ENCODE data around the gene KIAA1586. TPM values are rescaled to one million over a fixed set of nuclear protein-coding genes. Genes with fewer than 3 reads are reported as not detected.
"Not testable (repeated sequence)": the region's sequence is repeated elsewhere in the genome, so short reads cannot be mapped to it uniquely, and the experiment has no call there.

The KIAA1586 gene
- total RNA-seq, 1 donor from 2014 or later = 21.5 TPM

DNA sequence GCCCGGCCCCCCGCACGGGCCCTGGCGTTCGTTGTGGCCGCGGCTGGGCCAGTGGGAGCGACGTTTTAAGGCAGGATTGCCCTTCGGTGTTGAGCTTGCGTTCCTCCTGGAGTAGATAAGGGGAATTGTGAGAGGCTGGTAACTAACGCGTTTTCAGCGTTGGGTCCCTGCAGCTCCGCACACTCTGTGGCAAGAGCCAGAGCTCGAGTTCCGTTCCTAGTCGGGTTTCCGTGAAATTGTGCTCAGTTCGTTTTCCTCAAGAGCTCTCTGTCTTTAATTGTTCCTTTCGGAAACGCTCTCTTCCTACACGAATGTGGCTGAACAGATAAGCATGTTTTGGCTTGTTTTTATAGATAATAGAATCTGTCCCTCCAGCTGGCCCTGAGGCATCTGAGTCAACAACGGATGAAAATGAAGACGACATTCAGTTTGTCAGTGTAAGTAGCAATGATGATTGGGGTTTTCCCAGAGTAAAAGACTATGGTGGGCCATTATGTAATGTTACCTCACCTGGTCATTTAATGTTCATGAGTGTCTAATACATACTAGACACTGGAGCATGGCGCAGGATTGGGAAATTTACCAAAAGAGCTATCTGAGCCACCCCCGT lies 44.1 kb downstream of the KIAA1586 start:
- DNase-seq (ENCODE audit: low spot score); ATAC-seq; intact Hi-C loops (cut with DNase I): not testable (repeated sequence)

DNA sequence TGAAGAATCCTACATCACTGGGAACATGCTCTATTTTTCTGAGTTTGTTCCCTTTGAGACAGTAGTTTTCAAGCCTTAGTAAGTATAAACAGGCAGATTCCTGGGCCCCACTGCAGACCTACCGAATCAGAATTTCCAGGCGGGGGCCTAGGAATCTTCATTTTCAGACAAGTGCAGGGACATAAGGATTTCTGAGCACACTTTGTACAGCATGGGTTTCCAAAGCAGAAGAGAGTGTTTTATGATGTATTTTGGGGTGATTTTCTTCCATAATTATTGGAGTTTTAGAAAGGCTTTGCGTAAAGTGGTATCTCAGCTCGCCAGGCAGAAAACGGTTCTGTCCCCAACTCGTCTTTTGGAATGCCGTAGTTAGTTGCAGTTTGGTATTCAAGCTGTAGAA lies 44.9 kb downstream of the KIAA1586 start:
- ATAC-seq; intact Hi-C loops (cut with DNase I); DNase-seq (ENCODE audit: low spot score): not testable (repeated sequence)

DNA sequence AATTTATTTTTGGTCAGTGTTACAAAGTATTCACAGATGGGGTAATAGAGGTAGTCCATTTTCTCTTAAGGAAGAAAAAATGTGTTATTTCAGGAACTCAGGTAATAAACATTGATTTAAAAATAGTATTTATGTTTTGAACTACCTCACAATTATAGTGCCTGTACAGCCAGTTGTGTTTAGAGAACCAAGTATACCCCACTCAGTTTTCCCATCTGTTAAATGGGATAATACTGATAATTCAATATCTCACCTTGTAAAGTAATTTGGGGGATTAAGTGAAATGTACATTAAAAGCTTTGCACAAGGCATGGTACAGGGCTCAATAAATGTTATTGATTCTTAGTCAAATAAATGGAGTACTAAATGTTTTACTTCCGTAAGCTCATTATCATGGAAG lies 48.2 kb downstream of the KIAA1586 start:
- intact Hi-C loops (cut with DNase I) = no loop called here
- ATAC-seq = no peak

DNA sequence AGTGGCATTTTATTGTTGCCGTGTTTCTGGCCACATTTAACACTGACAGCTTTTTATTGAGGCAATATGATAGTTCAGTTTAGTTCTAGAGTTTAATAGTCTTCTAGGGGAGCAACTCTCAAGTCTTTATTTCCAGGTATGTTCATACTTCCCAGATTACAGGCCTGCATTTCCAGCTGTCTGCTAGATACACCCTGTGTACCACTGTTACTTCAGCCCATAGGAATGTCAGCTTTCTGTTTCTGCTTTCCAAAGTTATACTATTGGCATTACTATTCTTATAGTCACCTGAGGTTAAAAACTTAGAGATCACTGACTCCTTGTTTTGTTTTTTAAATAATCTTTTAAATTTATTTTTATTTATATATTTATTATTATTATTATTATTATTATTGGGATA lies 51.1 kb downstream of the KIAA1586 start:
- DNase-seq (ENCODE audit: low spot score) = no peak
- intact Hi-C loops (cut with DNase I) = no loop called here
- ATAC-seq = no peak

More for the DNA sequence above, 48.2 kb downstream of the KIAA1586 start:
- DNase-seq (ENCODE audit: low spot score) = no peak

DNA sequence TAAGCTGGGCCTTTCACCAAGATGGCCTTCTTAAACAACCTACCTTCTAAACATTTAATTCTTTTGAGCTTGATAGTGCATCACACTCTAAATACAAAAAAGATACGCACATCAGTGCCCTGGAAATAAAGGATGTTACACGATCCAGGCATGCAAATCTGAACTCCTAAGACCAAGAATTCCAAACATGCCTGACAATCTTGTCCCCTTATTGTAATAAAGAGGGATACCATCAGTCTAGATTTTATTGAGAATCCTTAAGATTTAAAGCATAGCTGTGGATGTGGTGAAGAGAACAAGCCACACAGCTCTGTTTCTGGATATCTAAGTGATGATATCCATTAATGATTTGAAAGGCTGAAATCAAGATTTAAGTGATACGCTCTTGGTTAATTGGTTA lies 56.5 kb downstream of the KIAA1586 start:
- intact Hi-C loops (cut with DNase I) = no loop called here
- ATAC-seq (no peak), DNase-seq (ENCODE audit: low spot score) (no peak)

DNA sequence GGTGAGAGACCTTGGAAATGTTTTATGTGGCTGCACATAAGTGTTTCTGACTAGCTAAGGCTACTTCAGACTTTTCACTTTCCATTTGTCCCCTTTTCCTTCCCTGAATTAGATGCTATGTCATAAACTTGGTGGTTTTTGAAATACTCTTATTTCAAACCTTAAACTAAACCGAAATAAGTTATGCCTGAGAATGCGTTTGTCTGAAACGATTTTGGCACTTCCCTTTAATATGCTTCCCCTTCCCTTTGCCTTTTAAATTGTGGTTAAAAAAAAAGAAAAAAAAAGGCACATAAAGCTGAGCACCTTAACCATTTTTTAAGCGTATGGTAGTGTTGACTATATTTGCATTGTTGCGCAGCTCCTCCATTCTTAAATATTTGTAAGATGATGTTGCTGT lies 57.8 kb downstream of the KIAA1586 start:
- DNase-seq (ENCODE audit: low spot score) = no peak
- intact Hi-C loops (cut with DNase I) = no loop called here
- ATAC-seq = no peak

Other genes starting within 250 kb of the KIAA1586 start
- gene BEND6, start 91.6 kb upstream of the KIAA1586 start, total RNA-seq = 4.4 TPM
- 68.1 TPM for gene ZNF451, start 43.5 kb downstream of the KIAA1586 start, total RNA-seq
- 6.1 TPM for gene BAG2, start 125.6 kb downstream of the KIAA1586 start, total RNA-seq
- gene RAB23, start 175.6 kb downstream of the KIAA1586 start, total RNA-seq = 28.4 TPM

Data from sciatic nerve (tissue), 2 donors.